Ascending aorta (tissue), 2 donors: ENCODE data around the gene CIBAR2. TPM values are rescaled to one million over a fixed set of nuclear protein-coding genes. Genes with fewer than 3 reads are reported as not detected.

Source experiments
- DNase-seq, 2 donors: peaks; one replicate each; pipeline ENCODE4 v3.0.0-alpha.2; 2019; ENCODE audit warnings: low spot score in 2 of 2
- H3K27ac ChIP-seq, 2 donors: fragments of 200-600 bp; sonication (generic); one replicate each; pipeline ENCODE4 v1.5.1; 2016 to 2017; ENCODE audit warnings: mild to moderate bottlenecking in 1 of 2
- H3K27me3 ChIP-seq: fragments of 200-600 bp; sonication (generic); one replicate; pipeline ENCODE4 v1.5.1; 2017
- H3K36me3 ChIP-seq, 2 donors: fragments of 200-600 bp; sonication (generic); one replicate each; pipeline ENCODE4 v1.5.1; 2016
- H3K4me1 ChIP-seq, 2 donors: fragments of 200-600 bp; sonication (generic); one replicate each; pipeline ENCODE4 v1.5.1; 2016 to 2017; ENCODE audit warnings: mild to moderate bottlenecking in 1 of 2
- H3K4me3 ChIP-seq, 2 donors: fragments of 200-600 bp; sonication (generic); one replicate each; pipeline ENCODE4 v1.5.1; 2016 to 2017; ENCODE audit warnings: mild to moderate bottlenecking in 1 of 2
- H3K9me3 ChIP-seq, 2 donors: fragments of 200-600 bp; sonication (generic); one replicate each; pipeline ENCODE4 v1.5.1; 2016
- intact Hi-C: fragments of 100-400 bp; cut with DNase I; formaldehyde crosslinking; loops from one replicate; pipeline ENCODE4 v1.15.1; 2023
- total RNA-seq: library from RNA; depleted of rRNA; stranded (reverse); fragments of >200 nt; gene quantifications from one replicate; pipeline ENCODE4 v1.1.0, GENCODE V29; 2016
- TF ChIP-seq, protein P1 (sequence below), 3 experiments: fragments of 200-600 bp in 2 of 3; fragments of 450-650 bp in 1 of 3; sonication (generic) in 2 of 3; IDR thresholded peaks; one replicate each; pipeline ENCODE4 v1.5.1; 2016 to 2019; ENCODE audit warnings: antibody characterized with exemption in 3 of 3, mild to moderate bottlenecking in 1 of 3, moderate library complexity in 1 of 3

The CIBAR2 gene
- total RNA-seq, 1 donor from 2014 or later: not detected

DNA sequence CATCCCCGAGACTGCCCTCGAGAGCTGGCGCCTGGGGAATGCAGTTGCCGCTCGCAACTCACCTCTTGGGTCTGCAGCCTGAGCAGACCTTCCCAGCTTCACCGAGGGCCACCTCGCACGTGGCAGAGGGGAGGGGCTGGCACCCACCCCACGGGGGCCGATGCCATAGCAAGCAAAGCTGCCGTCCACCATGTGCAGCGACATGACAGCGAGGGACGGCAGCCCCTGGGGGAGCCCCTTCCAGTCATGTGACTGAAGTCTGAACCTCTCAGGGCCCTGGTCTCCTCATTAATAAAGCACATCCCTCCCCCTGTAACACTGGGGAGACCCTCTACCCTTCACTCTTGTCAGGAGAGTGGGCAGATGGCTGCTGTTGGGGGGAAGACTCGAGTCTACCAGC lies 30.5 kb downstream of the CIBAR2 start:
- intact Hi-C loops: no loop called here
- H3K4me1 ChIP-seq: no peaks in the 10 kb centered on the region
- H3K9me3 ChIP-seq: no peaks in the 10 kb centered on the region
- peaks cover 13 to 41% of the 10 kb centered on the region in 2 donors for H3K36me3 ChIP-seq
- H3K27me3 ChIP-seq: no peaks in the 10 kb centered on the region
- TF ChIP-seq, protein P1, sequence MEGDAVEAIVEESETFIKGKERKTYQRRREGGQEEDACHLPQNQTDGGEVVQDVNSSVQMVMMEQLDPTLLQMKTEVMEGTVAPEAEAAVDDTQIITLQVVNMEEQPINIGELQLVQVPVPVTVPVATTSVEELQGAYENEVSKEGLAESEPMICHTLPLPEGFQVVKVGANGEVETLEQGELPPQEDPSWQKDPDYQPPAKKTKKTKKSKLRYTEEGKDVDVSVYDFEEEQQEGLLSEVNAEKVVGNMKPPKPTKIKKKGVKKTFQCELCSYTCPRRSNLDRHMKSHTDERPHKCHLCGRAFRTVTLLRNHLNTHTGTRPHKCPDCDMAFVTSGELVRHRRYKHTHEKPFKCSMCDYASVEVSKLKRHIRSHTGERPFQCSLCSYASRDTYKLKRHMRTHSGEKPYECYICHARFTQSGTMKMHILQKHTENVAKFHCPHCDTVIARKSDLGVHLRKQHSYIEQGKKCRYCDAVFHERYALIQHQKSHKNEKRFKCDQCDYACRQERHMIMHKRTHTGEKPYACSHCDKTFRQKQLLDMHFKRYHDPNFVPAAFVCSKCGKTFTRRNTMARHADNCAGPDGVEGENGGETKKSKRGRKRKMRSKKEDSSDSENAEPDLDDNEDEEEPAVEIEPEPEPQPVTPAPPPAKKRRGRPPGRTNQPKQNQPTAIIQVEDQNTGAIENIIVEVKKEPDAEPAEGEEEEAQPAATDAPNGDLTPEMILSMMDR (IDR thresholded peaks at IDR 0.05): no peak
- DNase-seq: no peak
- no peak overlapping the region for H3K27ac ChIP-seq
- H3K4me3 ChIP-seq: no peak overlapping the region

DNA sequence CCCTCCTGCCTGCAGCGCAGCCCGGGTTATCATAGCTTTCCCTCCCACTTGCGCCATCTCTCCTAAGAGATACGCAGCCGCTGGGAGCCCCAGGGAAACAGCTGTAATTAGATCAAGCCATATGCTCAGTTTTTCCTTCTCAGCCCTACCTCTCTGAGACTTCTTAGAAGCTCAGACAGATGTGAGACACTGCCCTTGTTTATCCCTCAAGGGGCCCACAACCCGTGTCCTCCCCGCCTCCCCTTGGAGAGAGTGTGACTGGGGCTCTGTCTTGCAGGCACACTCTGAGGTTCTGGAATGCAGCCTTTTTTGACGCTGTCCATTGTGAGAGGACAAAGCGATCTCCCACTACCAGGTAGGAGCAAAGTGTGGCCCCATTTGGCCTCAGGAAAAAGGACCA lies 31.2 kb downstream of the CIBAR2 start:
- TF ChIP-seq, protein P1 (IDR thresholded peaks at IDR 0.05): no peak
- Histone ChIP-seq H3K4me1 (no peaks in the 10 kb centered on the region), H3K9me3 (no peaks in the 10 kb centered on the region), H3K36me3 (peaks cover 13 to 45% of the 10 kb centered on the region in 2 donors), H3K27ac (no peak overlapping the region), H3K4me3 (no peak overlapping the region), H3K27me3 (no peaks in the 10 kb centered on the region)
- intact Hi-C loops: no loop called here
- no peak for DNase-seq

DNA sequence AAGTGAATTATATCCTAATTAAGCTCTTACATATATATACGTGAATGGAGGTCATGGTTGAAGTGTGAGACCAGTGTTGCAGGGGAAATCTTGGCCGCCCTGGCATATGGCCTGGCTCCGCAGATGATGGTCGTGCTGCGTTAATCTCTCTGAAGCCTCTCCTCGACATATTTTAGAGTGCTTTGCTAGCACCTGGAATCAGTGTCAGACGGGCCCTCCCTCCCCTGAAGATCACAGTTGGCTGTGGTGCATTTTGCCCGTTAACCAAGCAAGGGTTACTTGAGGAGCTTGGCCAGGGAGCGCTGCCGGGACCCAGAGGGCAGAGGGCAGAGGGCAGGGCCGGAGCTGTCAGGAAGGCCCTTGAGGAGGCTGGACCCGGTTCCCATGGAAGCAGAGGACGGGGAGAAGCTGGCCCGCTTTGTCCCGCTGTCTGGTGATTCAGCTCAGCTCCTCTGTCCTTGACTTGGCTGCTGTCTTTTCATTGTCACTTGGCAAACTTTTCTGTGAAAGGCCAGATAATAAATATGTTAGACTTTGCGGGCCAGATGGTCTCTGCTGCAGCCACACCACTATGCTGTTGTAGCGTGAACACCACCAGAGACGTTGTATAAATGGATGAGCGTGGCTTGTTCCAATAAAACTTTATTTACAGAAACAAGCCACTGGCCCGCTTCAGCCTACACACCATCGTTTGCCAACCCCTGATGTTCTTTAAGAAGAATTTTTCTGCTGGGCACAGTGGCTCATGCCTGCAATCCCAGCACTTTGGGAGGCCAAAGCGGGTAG lies 32.3 kb downstream of the CIBAR2 start:
- Histone ChIP-seq H3K4me1 (no peaks in the 10 kb centered on the region), H3K27ac (no peak overlapping the region), H3K9me3 (no peaks in the 10 kb centered on the region), H3K27me3 (no peaks in the 10 kb centered on the region), H3K36me3 (peaks cover 13 to 49% of the 10 kb centered on the region in 2 donors), H3K4me3 (no peak overlapping the region)
- TF ChIP-seq, protein P1 (IDR thresholded peaks at IDR 0.05): no peak
- intact Hi-C loops: loop anchor here (10.0 kb wide), 1 partner anchor 325 kb away; no protein-coding TSS in a partner anchor
- DNase-seq: no peak

DNA sequence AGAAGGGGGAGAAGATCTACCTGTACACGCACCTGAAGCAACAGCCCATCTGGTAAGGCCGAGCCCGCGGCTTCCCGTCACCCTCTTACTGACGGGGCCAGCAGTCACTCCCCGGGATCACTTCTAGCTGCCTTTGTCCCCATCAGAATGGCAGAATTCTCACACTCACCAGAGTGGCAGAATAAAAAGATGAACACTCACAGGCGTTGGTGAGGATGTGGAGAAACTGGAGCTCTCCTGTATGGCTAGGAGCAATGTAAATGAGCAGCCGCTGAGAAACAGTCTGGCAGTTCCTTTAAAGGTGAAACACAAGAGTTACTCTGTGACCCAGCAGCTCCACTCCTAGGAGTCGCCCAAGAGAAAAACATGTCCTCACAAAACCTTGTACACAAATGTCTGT lies 33.3 kb downstream of the CIBAR2 start:
- H3K27me3 ChIP-seq: no peaks in the 10 kb centered on the region
- H3K27ac ChIP-seq: no peak overlapping the region
- no peak for DNase-seq
- H3K4me3 ChIP-seq: no peak overlapping the region
- TF ChIP-seq, protein P1 (IDR thresholded peaks at IDR 0.05): no peak
- H3K4me1 ChIP-seq: no peaks in the 10 kb centered on the region
- peaks cover 18 to 49% of the 10 kb centered on the region in 2 donors for H3K36me3 ChIP-seq
- intact Hi-C loops: loop anchor here (10.0 kb wide), 1 partner anchor 324 kb away; no protein-coding TSS in a partner anchor
- no peaks in the 10 kb centered on the region for H3K9me3 ChIP-seq

DNA sequence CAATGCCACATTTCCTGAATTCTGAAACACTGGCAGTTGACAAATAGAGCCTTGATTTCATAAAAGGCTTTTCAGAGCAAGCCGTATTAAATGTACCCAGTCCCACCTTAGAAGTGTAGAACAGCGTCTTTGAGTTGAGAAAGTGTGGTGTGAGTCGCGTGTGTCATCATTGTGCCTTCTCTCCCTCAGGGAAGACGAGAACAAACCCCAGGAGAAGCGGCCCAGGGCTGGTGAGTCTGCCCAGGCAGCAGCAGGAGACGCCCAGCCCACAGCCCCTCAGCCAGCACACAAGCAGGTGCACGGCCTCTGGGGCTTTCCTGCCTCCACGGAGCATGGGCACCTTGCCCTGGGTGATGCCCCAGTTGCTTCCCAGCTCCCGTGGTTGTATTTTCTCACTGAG lies 34.0 kb downstream of the CIBAR2 start:
- Histone ChIP-seq H3K27ac (no peak overlapping the region), H3K36me3 (peaks cover 18 to 55% of the 10 kb centered on the region in 2 donors), H3K4me3 (no peak overlapping the region), H3K27me3 (no peaks in the 10 kb centered on the region), H3K4me1 (no peaks in the 10 kb centered on the region), H3K9me3 (no peaks in the 10 kb centered on the region)
- TF ChIP-seq, protein P1 (IDR thresholded peaks at IDR 0.05): no peak
- intact Hi-C loops: loop anchor here (10.0 kb wide), 1 partner anchor 323 kb away; no protein-coding TSS in a partner anchor
- no peak for DNase-seq
